Measurements from ENCODE around the gene SMARCAL1. TPM values are rescaled to one million over a fixed set of nuclear protein-coding genes. Genes with fewer than 3 reads are reported as not detected.

Gene SMARCAL1
- total RNA-seq, 2 experiments from 2014 or later = 6.3 TPM

- ATAC-seq (ENCODE audit: poor library complexity) = no peak
- H3K4me3 Mint-ChIP-seq = no peak overlapping the region
- Histone ChIP-seq H3K36me3 (ENCODE audit: insufficient read depth, low read length) (peaks cover 16% of the 10 kb centered on the region), H3K27me3 (ENCODE audit: control insufficient read depth in 1 of 2, insufficient read depth in 2 of 2, low read length in 2 of 2) (no peaks in the 10 kb centered on the region), H3K4me1 (ENCODE audit: insufficient read depth, low read length) (no peaks in the 10 kb centered on the region), H3K9me3 (ENCODE audit: control insufficient read depth in 1 of 2, insufficient read depth in 1 of 2, low read length in 2 of 2) (no peaks in the 10 kb centered on the region), H3K4me3 (ENCODE audit: low read length) (no peak overlapping the region), H3K27ac (ENCODE audit: low read depth in 1 of 2, low read length in 2 of 2) (no peak overlapping the region)
- H3K9me3 Mint-ChIP-seq = no peaks in the 10 kb centered on the region
- TF ChIP-seq CTCF (IDR thresholded peaks at IDR 0.05) = no peak
- no peak overlapping the region for H3K27ac Mint-ChIP-seq
- intact Hi-C loops (cut with DNase I, micrococcal nuclease) = no loop called here
- CTCF ChIA-PET = no interaction called here
- H3K4me1 Mint-ChIP-seq (ENCODE audit: low read depth) = no peaks in the 10 kb centered on the region
- H3K27me3 Mint-ChIP-seq = no peaks in the 10 kb centered on the region
- no peak for DNase-seq
- H3K36me3 Mint-ChIP-seq (ENCODE audit: low read depth) = peaks cover 52% of the 10 kb centered on the region
- POLR2A ChIA-PET = no interaction called here
These were observed 50.9 kb downstream of the SMARCAL1 start for GRCh38 chr2:216463148-216463547.

DNA sequence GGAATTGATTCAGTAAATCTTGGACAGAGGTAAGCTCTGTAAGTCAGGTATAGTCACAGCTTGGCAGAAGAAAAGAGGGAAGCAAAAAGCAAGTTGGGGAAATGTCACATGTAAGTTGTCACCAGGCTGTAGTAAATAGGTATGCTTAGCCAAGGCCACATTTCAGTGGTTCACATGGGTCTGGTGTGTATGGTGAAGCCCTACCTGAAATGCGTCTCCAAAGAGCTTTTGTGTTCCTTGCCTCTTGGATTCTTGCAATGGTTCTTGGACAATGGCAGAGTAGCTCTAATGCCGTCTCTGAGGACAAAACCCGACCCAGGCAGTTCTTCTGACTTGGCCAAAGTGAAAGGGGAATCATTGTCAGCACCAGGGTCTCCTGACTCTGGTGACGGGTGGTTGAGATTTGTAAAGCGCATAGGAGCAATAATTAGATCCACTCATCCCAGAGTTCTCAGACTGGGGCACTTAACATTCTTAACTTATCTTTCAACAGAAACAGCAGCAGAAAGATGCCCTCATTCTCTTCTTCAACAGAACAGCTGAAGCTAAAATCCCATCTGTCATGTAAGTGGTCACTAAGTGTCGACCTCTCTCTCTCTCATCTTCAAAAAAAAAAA is 51.9 kb downstream of the SMARCAL1 start:
- Mint-ChIP-seq H3K27ac (no peak overlapping the region), H3K9me3 (no peaks in the 10 kb centered on the region), H3K36me3 (ENCODE audit: low read depth) (peaks cover 62% of the 10 kb centered on the region), H3K4me3 (no peak overlapping the region), H3K4me1 (ENCODE audit: low read depth) (no peaks in the 10 kb centered on the region), H3K27me3 (no peaks in the 10 kb centered on the region)
- Histone ChIP-seq H3K9me3 (ENCODE audit: control insufficient read depth in 1 of 2, insufficient read depth in 1 of 2, low read length in 2 of 2) (no peaks in the 10 kb centered on the region), H3K27me3 (ENCODE audit: control insufficient read depth in 1 of 2, insufficient read depth in 2 of 2, low read length in 2 of 2) (no peaks in the 10 kb centered on the region), H3K4me1 (ENCODE audit: insufficient read depth, low read length) (no peaks in the 10 kb centered on the region), H3K27ac (ENCODE audit: low read depth in 1 of 2, low read length in 2 of 2) (no peak overlapping the region), H3K36me3 (ENCODE audit: insufficient read depth, low read length) (peaks cover 18% of the 10 kb centered on the region), H3K4me3 (ENCODE audit: low read length) (no peak overlapping the region)
- no peak for TF ChIP-seq CTCF (IDR thresholded peaks at IDR 0.05)
- ChIA-PET POLR2A (no interaction called here), CTCF (interaction anchor here (0.7 kb wide), 1 partner anchor 19 kb away, joined by 3 read pairs; no protein-coding TSS in a partner anchor)
- no peak for ATAC-seq (ENCODE audit: poor library complexity)
- intact Hi-C loops (cut with DNase I, micrococcal nuclease) = no loop called here
- DNase-seq = no peak

DNA sequence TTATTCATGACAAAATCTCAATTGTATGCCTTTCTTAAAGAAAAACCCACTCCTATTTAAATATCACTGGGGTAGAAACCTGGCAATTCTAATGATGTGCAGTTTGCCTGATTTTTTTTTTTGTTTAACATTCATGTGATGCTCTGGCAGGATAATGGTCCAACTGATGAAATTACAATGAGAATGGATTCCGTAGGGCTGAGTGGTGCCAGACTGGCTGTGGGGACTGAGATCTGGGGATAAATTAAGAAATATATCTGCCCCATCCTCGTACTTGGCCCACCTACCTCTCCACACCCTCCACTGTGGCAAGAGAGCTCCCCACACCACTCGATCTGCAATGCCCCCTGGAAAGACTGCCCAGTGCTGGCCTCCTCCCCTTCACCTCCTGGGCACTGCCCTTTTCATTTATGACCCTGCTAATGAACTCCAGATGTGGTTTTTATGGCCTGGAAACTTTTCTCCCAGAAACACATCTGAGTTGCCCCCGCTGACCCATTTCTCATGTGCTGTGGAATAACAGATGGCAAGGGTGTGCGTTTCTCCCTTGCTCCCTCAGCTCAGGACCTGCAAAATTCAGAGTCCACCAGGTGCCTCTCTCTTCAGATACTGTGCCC is 53.4 kb downstream of the SMARCAL1 start:
- peaks cover 18% of the 10 kb centered on the region for H3K36me3 ChIP-seq (ENCODE audit: insufficient read depth, low read length)
- ChIA-PET POLR2A (no interaction called here), CTCF (no interaction called here)
- Mint-ChIP-seq H3K4me3 (no peak overlapping the region), H3K36me3 (ENCODE audit: low read depth) (peaks cover 71% of the 10 kb centered on the region), H3K27ac (no peak overlapping the region), H3K27me3 (no peaks in the 10 kb centered on the region), H3K9me3 (no peaks in the 10 kb centered on the region), H3K4me1 (ENCODE audit: low read depth) (no peaks in the 10 kb centered on the region)
- intact Hi-C loops (cut with DNase I, micrococcal nuclease) = no loop called here
- H3K27me3 ChIP-seq (ENCODE audit: control insufficient read depth in 1 of 2, insufficient read depth in 2 of 2, low read length in 2 of 2) = no peaks in the 10 kb centered on the region
- no peak overlapping the region for H3K27ac ChIP-seq (ENCODE audit: low read depth in 1 of 2, low read length in 2 of 2)
- no peak overlapping the region for H3K4me3 ChIP-seq (ENCODE audit: low read length)
- H3K9me3 ChIP-seq (ENCODE audit: control insufficient read depth in 1 of 2, insufficient read depth in 1 of 2, low read length in 2 of 2) = no peaks in the 10 kb centered on the region
- H3K4me1 ChIP-seq (ENCODE audit: insufficient read depth, low read length) = no peaks in the 10 kb centered on the region
- no peak for ATAC-seq (ENCODE audit: poor library complexity)
- TF ChIP-seq CTCF (IDR thresholded peaks at IDR 0.05) = no peak
- no peak for DNase-seq
